ENCODE measurements around the gene SIMC1.
A peak's percentile ranks its signal among the peaks of the same experiment; 100 is the strongest.
"Not testable (repeated sequence)": the region's sequence is repeated elsewhere in the genome, so short reads cannot be mapped to it uniquely, and the experiment has no call there.

Gene SIMC1

GRCh38 chr5:176217764-176218163 is 20.5 kb upstream of the SIMC1 start:
- not testable (repeated sequence) for H3K9ac ChIP-seq (ENCODE audit: low read depth, low read length); H3K4me2 ChIP-seq (ENCODE audit: low read length); H3K4me3 ChIP-seq (ENCODE audit: low read length); H3K4me1 ChIP-seq (ENCODE audit: control insufficient read depth, insufficient read depth, low read length); H3K9me3 ChIP-seq (replicated peaks; ENCODE audit: low read length); H3K36me3 ChIP-seq (ENCODE audit: insufficient read depth, low read length); H3K27me3 ChIP-seq (ENCODE audit: control insufficient read depth, insufficient read depth, low read length)

GRCh38 chr5:176222006-176222405 is 16.2 kb upstream of the SIMC1 start:
- H3K9me3 ChIP-seq (replicated peaks; ENCODE audit: low read length); H3K4me3 ChIP-seq (ENCODE audit: low read length); H3K9ac ChIP-seq (ENCODE audit: low read depth, low read length); H3K4me1 ChIP-seq (ENCODE audit: control insufficient read depth, insufficient read depth, low read length); H3K27me3 ChIP-seq (ENCODE audit: control insufficient read depth, insufficient read depth, low read length); H3K4me2 ChIP-seq (ENCODE audit: low read length); H3K36me3 ChIP-seq (ENCODE audit: insufficient read depth, low read length): not testable (repeated sequence)

DNA sequence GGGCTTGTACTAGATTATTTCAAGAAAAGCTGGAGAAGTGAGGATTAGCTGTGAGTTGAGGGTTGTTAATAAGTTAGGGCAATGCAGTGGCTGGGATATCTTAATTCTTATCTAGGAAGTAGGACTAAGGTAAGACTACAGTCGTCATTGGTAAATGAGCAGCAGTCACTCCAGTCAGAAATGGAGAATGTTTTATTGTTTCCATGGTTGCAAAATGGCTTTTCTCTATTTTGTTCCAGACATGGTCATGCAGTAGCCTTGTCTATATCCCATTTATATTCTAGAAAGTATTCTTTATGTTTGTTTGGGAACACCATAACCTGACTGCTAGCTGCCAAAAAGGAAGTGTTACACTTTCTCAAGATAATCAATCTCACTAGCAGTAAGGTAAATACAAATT is 9.9 kb upstream of the SIMC1 start:
- not testable (repeated sequence) for H3K4me3 ChIP-seq (ENCODE audit: low read length); H3K27me3 ChIP-seq (ENCODE audit: control insufficient read depth, insufficient read depth, low read length); H3K9me3 ChIP-seq (replicated peaks; ENCODE audit: low read length); H3K4me2 ChIP-seq (ENCODE audit: low read length); H3K9ac ChIP-seq (ENCODE audit: low read depth, low read length); H3K4me1 ChIP-seq (ENCODE audit: control insufficient read depth, insufficient read depth, low read length); H3K36me3 ChIP-seq (ENCODE audit: insufficient read depth, low read length)

- not testable (repeated sequence) for H3K4me1 ChIP-seq (ENCODE audit: control insufficient read depth, insufficient read depth, low read length); H3K27me3 ChIP-seq (ENCODE audit: control insufficient read depth, insufficient read depth, low read length); H3K36me3 ChIP-seq (ENCODE audit: insufficient read depth, low read length); H3K4me3 ChIP-seq (ENCODE audit: low read length); H3K9ac ChIP-seq (ENCODE audit: low read depth, low read length); H3K9me3 ChIP-seq (replicated peaks; ENCODE audit: low read length); H3K4me2 ChIP-seq (ENCODE audit: low read length)
Observed at GRCh38 chr5:176233253-176233652, 5.0 kb upstream of the SIMC1 start.

GRCh38 chr5:176235155-176235554 is 3.1 kb upstream of the SIMC1 start:
- not testable (repeated sequence) for H3K9me3 ChIP-seq (replicated peaks; ENCODE audit: low read length); H3K36me3 ChIP-seq (ENCODE audit: insufficient read depth, low read length); H3K9ac ChIP-seq (ENCODE audit: low read depth, low read length); H3K4me2 ChIP-seq (ENCODE audit: low read length); H3K4me1 ChIP-seq (ENCODE audit: control insufficient read depth, insufficient read depth, low read length); H3K4me3 ChIP-seq (ENCODE audit: low read length); H3K27me3 ChIP-seq (ENCODE audit: control insufficient read depth, insufficient read depth, low read length)

- H3K4me2 ChIP-seq (ENCODE audit: low read length), result peak overlapping the region; percentile 41
- not testable (repeated sequence) for H3K36me3 ChIP-seq (ENCODE audit: insufficient read depth, low read length); H3K9me3 ChIP-seq (replicated peaks; ENCODE audit: low read length); H3K4me1 ChIP-seq (ENCODE audit: control insufficient read depth, insufficient read depth, low read length); H3K27me3 ChIP-seq (ENCODE audit: control insufficient read depth, insufficient read depth, low read length)
- peak overlapping the region; percentile 68 for H3K4me3 ChIP-seq (ENCODE audit: low read length)
- peak overlapping the region; percentile 47 for H3K9ac ChIP-seq (ENCODE audit: low read depth, low read length)
Observed at GRCh38 chr5:176238645-176239283, 540 bp downstream of the SIMC1 start.

- H3K4me1 ChIP-seq (ENCODE audit: control insufficient read depth, insufficient read depth, low read length); H3K9ac ChIP-seq (ENCODE audit: low read depth, low read length); H3K36me3 ChIP-seq (ENCODE audit: insufficient read depth, low read length); H3K4me3 ChIP-seq (ENCODE audit: low read length); H3K27me3 ChIP-seq (ENCODE audit: control insufficient read depth, insufficient read depth, low read length); H3K9me3 ChIP-seq (replicated peaks; ENCODE audit: low read length); H3K4me2 ChIP-seq (ENCODE audit: low read length): not testable (repeated sequence)
Observed at GRCh38 chr5:176239304-176239703, 1.1 kb downstream of the SIMC1 start.

- H3K9ac ChIP-seq (ENCODE audit: low read depth, low read length); H3K4me1 ChIP-seq (ENCODE audit: control insufficient read depth, insufficient read depth, low read length); H3K9me3 ChIP-seq (replicated peaks; ENCODE audit: low read length); H3K36me3 ChIP-seq (ENCODE audit: insufficient read depth, low read length); H3K4me3 ChIP-seq (ENCODE audit: low read length); H3K27me3 ChIP-seq (ENCODE audit: control insufficient read depth, insufficient read depth, low read length); H3K4me2 ChIP-seq (ENCODE audit: low read length): not testable (repeated sequence)
Observed at GRCh38 chr5:176244318-176244717, 6.1 kb downstream of the SIMC1 start.

DNA sequence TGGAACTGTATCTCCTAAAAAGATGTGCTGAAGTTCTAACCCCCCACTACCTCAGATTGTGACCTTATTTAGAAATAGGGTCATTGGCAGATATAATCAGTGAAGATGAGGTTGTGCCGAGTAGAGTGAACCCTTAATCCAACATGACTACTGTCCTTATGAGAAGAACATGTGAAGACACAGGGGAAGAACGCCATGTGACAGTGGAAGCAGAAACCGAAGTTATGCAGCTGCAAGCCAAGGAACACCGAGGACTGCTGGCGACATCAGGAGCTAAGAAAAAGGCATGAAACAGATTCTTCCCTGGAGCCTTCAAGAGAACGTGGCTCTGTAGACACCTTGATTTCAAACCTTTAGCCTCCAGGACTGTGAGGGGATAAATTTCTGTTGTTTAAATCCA is 6.8 kb downstream of the SIMC1 start:
- H3K27me3 ChIP-seq (ENCODE audit: control insufficient read depth, insufficient read depth, low read length); H3K4me1 ChIP-seq (ENCODE audit: control insufficient read depth, insufficient read depth, low read length); H3K9ac ChIP-seq (ENCODE audit: low read depth, low read length); H3K9me3 ChIP-seq (replicated peaks; ENCODE audit: low read length); H3K4me2 ChIP-seq (ENCODE audit: low read length); H3K36me3 ChIP-seq (ENCODE audit: insufficient read depth, low read length); H3K4me3 ChIP-seq (ENCODE audit: low read length): not testable (repeated sequence)

- H3K9me3 ChIP-seq (replicated peaks; ENCODE audit: low read length); H3K4me2 ChIP-seq (ENCODE audit: low read length); H3K36me3 ChIP-seq (ENCODE audit: insufficient read depth, low read length); H3K4me1 ChIP-seq (ENCODE audit: control insufficient read depth, insufficient read depth, low read length); H3K27me3 ChIP-seq (ENCODE audit: control insufficient read depth, insufficient read depth, low read length); H3K9ac ChIP-seq (ENCODE audit: low read depth, low read length); H3K4me3 ChIP-seq (ENCODE audit: low read length): not testable (repeated sequence)
Observed at GRCh38 chr5:176245489-176245888, 7.3 kb downstream of the SIMC1 start.

GRCh38 chr5:176250691-176251090 is 12.5 kb downstream of the SIMC1 start:
- H3K9ac ChIP-seq (ENCODE audit: low read depth, low read length); H3K27me3 ChIP-seq (ENCODE audit: control insufficient read depth, insufficient read depth, low read length): not testable (repeated sequence)

DNA sequence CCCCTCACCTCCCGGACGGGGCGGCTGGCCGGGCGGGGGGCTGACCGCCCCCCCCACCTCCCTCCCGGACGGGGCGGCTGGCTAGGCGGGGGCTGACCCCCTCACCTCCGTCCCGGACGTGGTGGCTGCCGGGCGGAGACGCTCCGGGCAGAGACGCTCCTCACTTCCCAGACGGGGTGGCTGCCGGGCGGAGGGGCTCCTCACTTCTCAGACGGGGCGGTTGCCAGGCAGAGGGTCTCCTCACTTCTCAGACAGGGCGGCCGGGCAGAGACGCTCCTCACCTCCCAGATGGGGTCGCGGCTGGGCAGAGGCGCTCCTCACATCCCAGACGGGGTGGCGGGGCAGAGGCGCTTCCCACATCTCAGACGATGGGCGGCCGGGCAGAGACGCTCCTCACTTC is 13.9 kb downstream of the SIMC1 start:
- H3K4me2 ChIP-seq (ENCODE audit: low read length); H3K36me3 ChIP-seq (ENCODE audit: insufficient read depth, low read length); H3K27me3 ChIP-seq (ENCODE audit: control insufficient read depth, insufficient read depth, low read length); H3K9me3 ChIP-seq (replicated peaks; ENCODE audit: low read length); H3K4me1 ChIP-seq (ENCODE audit: control insufficient read depth, insufficient read depth, low read length); H3K4me3 ChIP-seq (ENCODE audit: low read length); H3K9ac ChIP-seq (ENCODE audit: low read depth, low read length): not testable (repeated sequence)

More at GRCh38 chr5:176250691-176251090, 12.5 kb downstream of the SIMC1 start:
- H3K36me3 ChIP-seq (ENCODE audit: insufficient read depth, low read length); H3K9me3 ChIP-seq (replicated peaks; ENCODE audit: low read length); H3K4me1 ChIP-seq (ENCODE audit: control insufficient read depth, insufficient read depth, low read length); H3K4me3 ChIP-seq (ENCODE audit: low read length); H3K4me2 ChIP-seq (ENCODE audit: low read length): not testable (repeated sequence)
